ENCODE measurements around the gene ENHO. TPM values are rescaled to one million over a fixed set of nuclear protein-coding genes. Genes with fewer than 3 reads are reported as not detected.

The ENHO gene
- total RNA-seq, 1 donor from 2014 or later: not detected

- Histone ChIP-seq H3K36me3 (no peaks in the 10 kb centered on the region), H3K9me3 (no peaks in the 10 kb centered on the region), H3K4me3 (no peak overlapping the region), H3K4me1 (peaks cover 25% of the 10 kb centered on the region), H3K27ac (no peak overlapping the region), H3K27me3 (no peaks in the 10 kb centered on the region)
- TF ChIP-seq POLR2A (IDR thresholded peaks at IDR 0.05) (no peak), POLR2AphosphoS5 (IDR thresholded peaks at IDR 0.05; ENCODE audit: insufficient read depth in 1 of 2, low read depth in 1 of 2) (no peak)
- TF ChIP-seq, protein P1, sequence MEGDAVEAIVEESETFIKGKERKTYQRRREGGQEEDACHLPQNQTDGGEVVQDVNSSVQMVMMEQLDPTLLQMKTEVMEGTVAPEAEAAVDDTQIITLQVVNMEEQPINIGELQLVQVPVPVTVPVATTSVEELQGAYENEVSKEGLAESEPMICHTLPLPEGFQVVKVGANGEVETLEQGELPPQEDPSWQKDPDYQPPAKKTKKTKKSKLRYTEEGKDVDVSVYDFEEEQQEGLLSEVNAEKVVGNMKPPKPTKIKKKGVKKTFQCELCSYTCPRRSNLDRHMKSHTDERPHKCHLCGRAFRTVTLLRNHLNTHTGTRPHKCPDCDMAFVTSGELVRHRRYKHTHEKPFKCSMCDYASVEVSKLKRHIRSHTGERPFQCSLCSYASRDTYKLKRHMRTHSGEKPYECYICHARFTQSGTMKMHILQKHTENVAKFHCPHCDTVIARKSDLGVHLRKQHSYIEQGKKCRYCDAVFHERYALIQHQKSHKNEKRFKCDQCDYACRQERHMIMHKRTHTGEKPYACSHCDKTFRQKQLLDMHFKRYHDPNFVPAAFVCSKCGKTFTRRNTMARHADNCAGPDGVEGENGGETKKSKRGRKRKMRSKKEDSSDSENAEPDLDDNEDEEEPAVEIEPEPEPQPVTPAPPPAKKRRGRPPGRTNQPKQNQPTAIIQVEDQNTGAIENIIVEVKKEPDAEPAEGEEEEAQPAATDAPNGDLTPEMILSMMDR (IDR thresholded peaks at IDR 0.05): peak; percentile 82 to 90 (median 84)
- no peak for DNase-seq (ENCODE audit: extremely low spot score in 2 of 2)
- intact Hi-C loops (cut with DNase I): loop anchor here (5.0 kb wide), 1 partner anchor 48 kb away; no protein-coding TSS in a partner anchor
Measured at GRCh38 chr9:34500623-34501267, 22.0 kb downstream of the ENHO start.

DNA sequence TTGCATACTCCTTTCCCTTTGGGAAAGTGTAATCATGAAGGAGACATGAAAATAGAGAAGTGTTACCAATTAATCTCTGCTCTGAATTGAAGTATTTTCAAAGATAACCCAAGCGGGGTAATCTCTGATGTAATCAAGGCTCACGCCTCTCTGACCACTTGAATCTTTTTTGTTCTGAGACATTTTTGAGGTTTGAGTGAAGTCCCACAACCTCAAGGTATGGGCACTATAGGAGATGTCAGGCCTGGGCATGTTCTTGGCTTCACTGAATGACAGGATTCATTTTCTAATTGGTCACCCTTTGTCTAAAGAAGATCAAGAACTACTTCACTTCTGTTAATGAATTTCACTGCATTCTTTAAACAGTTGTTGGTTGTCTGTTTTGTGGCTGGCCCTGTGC is 23.7 kb downstream of the ENHO start:
- no peaks in the 10 kb centered on the region for H3K27me3 ChIP-seq
- H3K9me3 ChIP-seq: no peaks in the 10 kb centered on the region
- no peak for DNase-seq (ENCODE audit: extremely low spot score in 2 of 2)
- TF ChIP-seq POLR2A (IDR thresholded peaks at IDR 0.05) (no peak), POLR2AphosphoS5 (IDR thresholded peaks at IDR 0.05; ENCODE audit: insufficient read depth in 1 of 2, low read depth in 1 of 2) (no peak)
- TF ChIP-seq, protein P1 (IDR thresholded peaks at IDR 0.05): no peak
- peaks cover 25% of the 10 kb centered on the region for H3K4me1 ChIP-seq
- H3K36me3 ChIP-seq: no peaks in the 10 kb centered on the region
- no peak overlapping the region for H3K27ac ChIP-seq
- intact Hi-C loops (cut with DNase I): loop anchor here (5.0 to 10.0 kb wide), 2 partner anchors 94 to 747 kb away; no protein-coding TSS in a partner anchor
- no peak overlapping the region for H3K4me3 ChIP-seq

DNA sequence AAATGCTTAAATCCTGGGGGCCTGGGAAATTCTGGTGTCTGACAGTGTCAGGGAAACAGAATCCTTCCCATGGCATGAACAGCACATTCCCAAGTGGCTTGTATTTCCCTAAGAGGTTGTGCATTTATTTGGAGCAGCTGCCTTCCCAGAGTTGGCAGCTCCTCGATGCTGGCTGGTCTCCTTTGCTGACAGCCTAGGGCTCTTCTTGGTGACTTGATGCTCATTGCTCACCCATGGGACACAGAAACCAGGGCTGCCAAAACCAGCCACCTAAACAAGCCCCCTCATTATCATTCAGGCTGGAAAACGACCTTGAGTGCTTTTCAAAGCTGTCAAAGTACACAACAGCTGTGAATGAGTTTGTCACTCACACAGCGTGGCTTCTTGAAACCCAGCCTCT is 24.2 kb downstream of the ENHO start:
- intact Hi-C loops (cut with DNase I): loop anchor here (5.0 to 10.0 kb wide), 2 partner anchors 94 to 746 kb away; no protein-coding TSS in a partner anchor
- H3K4me3 ChIP-seq: no peak overlapping the region
- no peak for DNase-seq (ENCODE audit: extremely low spot score in 2 of 2)
- peaks cover 23% of the 10 kb centered on the region for H3K4me1 ChIP-seq
- H3K9me3 ChIP-seq: no peaks in the 10 kb centered on the region
- no peaks in the 10 kb centered on the region for H3K36me3 ChIP-seq
- H3K27ac ChIP-seq: no peak overlapping the region
- H3K27me3 ChIP-seq: no peaks in the 10 kb centered on the region
- TF ChIP-seq POLR2A (IDR thresholded peaks at IDR 0.05): no peak

DNA sequence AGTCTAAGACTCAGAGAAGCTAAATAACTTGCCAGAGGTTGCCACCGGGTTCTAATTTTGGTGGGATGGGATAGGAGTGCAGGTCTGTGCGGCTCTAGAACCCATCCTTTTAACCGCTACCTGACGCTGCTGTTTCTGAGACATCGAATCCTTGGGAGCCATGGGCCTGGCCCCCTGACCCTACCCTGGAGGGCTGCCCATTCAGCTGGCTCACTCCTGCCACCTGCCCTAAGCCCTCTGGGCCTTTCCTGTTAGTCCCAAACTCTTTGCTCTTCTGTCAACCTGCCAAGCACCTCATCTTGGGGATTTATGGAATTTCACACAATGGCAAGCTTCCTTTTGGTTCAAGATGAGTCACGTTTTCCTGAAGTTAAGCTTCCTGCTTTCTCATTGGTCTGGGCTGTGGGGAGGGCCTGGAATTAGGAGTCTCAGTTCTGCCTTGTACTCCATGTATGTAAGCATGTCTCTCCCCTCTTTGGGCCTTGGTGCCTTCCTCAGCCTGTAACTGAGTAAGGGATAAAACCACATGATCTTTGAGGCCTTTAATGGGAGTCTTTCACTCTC is 26.6 kb downstream of the ENHO start:
- Histone ChIP-seq H3K4me3 (no peak overlapping the region), H3K27ac (no peak overlapping the region), H3K27me3 (no peaks in the 10 kb centered on the region), H3K36me3 (no peaks in the 10 kb centered on the region), H3K4me1 (peaks cover under 1% of the 10 kb centered on the region), H3K9me3 (no peaks in the 10 kb centered on the region)
- DNase-seq (ENCODE audit: extremely low spot score in 2 of 2): no peak
- intact Hi-C loops (cut with DNase I): loop anchor here (5.0 to 10.0 kb wide), 2 partner anchors 91 to 744 kb away; no protein-coding TSS in a partner anchor
- TF ChIP-seq, protein P1 (IDR thresholded peaks at IDR 0.05): no peak
- no peak for TF ChIP-seq POLR2A (IDR thresholded peaks at IDR 0.05)
- TF ChIP-seq POLR2AphosphoS5 (IDR thresholded peaks at IDR 0.05; ENCODE audit: insufficient read depth in 1 of 2, low read depth in 1 of 2): no peak

DNA sequence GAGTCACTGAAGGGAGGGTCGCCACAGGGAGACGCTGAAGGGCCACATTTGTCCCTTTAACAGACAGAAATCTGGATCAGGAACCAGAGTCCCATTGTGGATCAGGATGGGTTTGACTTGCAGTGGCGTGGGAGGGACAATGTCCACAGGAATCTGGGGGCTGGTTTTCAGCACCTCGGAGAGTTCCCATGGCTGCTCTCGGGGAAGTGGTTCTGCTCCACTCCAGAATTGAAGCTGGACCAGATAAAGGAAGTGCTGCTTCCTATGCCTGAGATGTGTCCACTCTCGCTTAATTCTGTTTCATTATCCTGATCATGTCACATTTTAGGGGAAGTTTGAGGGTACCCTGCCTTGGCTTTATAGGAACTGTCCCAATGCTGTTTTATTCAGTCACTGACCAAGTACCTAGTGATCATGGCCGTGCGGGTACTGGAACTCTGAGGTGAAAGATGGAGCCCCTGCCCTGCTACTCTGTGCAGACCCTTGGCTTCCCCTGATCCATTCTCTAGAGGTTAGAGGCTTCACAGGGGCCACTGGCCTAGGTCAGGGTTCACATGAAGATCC is 28.7 kb downstream of the ENHO start:
- no peak for TF ChIP-seq POLR2AphosphoS5 (IDR thresholded peaks at IDR 0.05; ENCODE audit: insufficient read depth in 1 of 2, low read depth in 1 of 2)
- TF ChIP-seq, protein P1 (IDR thresholded peaks at IDR 0.05): no peak
- no peak for TF ChIP-seq POLR2A (IDR thresholded peaks at IDR 0.05)
- Histone ChIP-seq H3K4me1 (no peaks in the 10 kb centered on the region), H3K36me3 (no peaks in the 10 kb centered on the region), H3K27me3 (no peaks in the 10 kb centered on the region), H3K27ac (no peak overlapping the region), H3K4me3 (no peak overlapping the region), H3K9me3 (no peaks in the 10 kb centered on the region)
- DNase-seq (ENCODE audit: extremely low spot score in 2 of 2): no peak
- intact Hi-C loops (cut with DNase I): loop anchor here (10.0 kb wide), 1 partner anchor 89 kb away; no protein-coding TSS in a partner anchor

Measured in vagina (tissue), 2 donors.